GM12878 (cell line): ENCODE data around the gene PRSS33. TPM values are rescaled to one million over a fixed set of nuclear protein-coding genes. Genes with fewer than 3 reads are reported as not detected.

Source experiments
- ATAC-seq: fragments of 200-7000 bp; cut with Tn5 transposase; 3 replicates; pipeline ENCODE4 v1.9.1; 2020; ENCODE audit warnings: mild to moderate bottlenecking, moderate library complexity
- Bru-seq: library from RNA; stranded (reverse); fragments of 400-500 nt; gene quantifications from one replicate; lab custom pipeline; 2021; lab: Mats Ljungman, UMichigan
- BruChase-seq, 2 experiments: library from RNA; stranded (reverse); fragments of 400-500 nt; gene quantifications; one replicate each; lab custom pipeline; 2021; lab: Mats Ljungman, UMichigan
- BruUV-seq: library from RNA; stranded (reverse); fragments of 400-500 nt; replicated peaks from 2 replicates; lab custom pipeline; 2021; lab: Mats Ljungman, UMichigan
- CTCF ChIA-PET: fragments of 300-600 bp; sonication (Branson Sonifier 250); formaldehyde crosslinking; extraction: SDS; loops from one replicate; lab custom pipeline; 2021; ENCODE audit warnings: inconsistent platforms; lab: Yijun Ruan, JAX
- POLR2A ChIA-PET: fragments of 350-600 bp; formaldehyde crosslinking; extraction: SDS; loops from one replicate; lab custom pipeline; 2021; ENCODE audit warnings: inconsistent platforms; lab: Charles Lee
- RAD21 ChIA-PET: fragments of 300-600 bp; sonication (Branson Sonifier 250); formaldehyde crosslinking; loops from one replicate; lab custom pipeline; 2023; ENCODE audit warnings: antibody characterized with exemption; ENCODE audit not compliant: unreplicated experiment; lab: Charles Lee
- SMC1A ChIA-PET: fragments of 300-600 bp; sonication (Branson Sonifier 250); formaldehyde crosslinking; loops from one replicate; lab custom pipeline; 2023; ENCODE audit not compliant: unreplicated experiment, uncharacterized antibody; lab: Charles Lee
- DNase-seq: peaks from one replicate; pipeline ENCODE4 v3.0.0-alpha.2; 2011; ENCODE audit warnings: low read depth, low spot score
- FAIRE-seq: peaks from 3 replicates; lab custom pipeline; 2011; peaks lifted over from hg19 to GRCh38; lab: Jason Lieb, UNC
- H2AFZ ChIP-seq: 2 replicates; pipeline ENCODE4 v1.6.0; 2011; ENCODE audit warnings: low read depth, low read length, control low read depth; ENCODE audit not compliant: control insufficient read depth
- H3K27ac ChIP-seq: 2 replicates; pipeline ENCODE4 v1.5.1; 2011; ENCODE audit warnings: control low read depth; ENCODE audit not compliant: control insufficient read depth, insufficient read depth
- H3K27me3 ChIP-seq, 2 experiments: replicated peaks in 1 of 2; 2 replicates each; pipeline versions ENCODE4 v1.6.0 to v1.6.1; 2011; ENCODE audit warnings: low read length in 1 of 2; ENCODE audit not compliant: control insufficient read depth in 2 of 2, insufficient read depth in 2 of 2
- H3K36me3 ChIP-seq, 2 experiments: 2 replicates each; pipeline ENCODE4 v1.5.1; 2011; ENCODE audit warnings: low read length in 1 of 2; ENCODE audit not compliant: control insufficient read depth in 2 of 2, insufficient read depth in 2 of 2
- H3K4me1 ChIP-seq: 2 replicates; pipeline ENCODE4 v1.6.1; 2011; ENCODE audit warnings: mild to moderate bottlenecking, low read length, moderate library complexity, mixed read lengths; ENCODE audit not compliant: control insufficient read depth, insufficient read depth
- H3K4me2 ChIP-seq: 2 replicates; pipeline ENCODE4 v1.6.0; 2011; ENCODE audit warnings: control low read depth; ENCODE audit not compliant: control insufficient read depth, insufficient read depth
- H3K4me3 ChIP-seq: fragments of 200-600 bp; sonication (generic); 2 replicates; pipeline ENCODE4 v1.5.1; 2016
- H3K79me2 ChIP-seq: 2 replicates; pipeline ENCODE4 v1.6.0; 2011; ENCODE audit warnings: low read length; ENCODE audit not compliant: control insufficient read depth, insufficient read depth
- H3K9ac ChIP-seq: 2 replicates; pipeline ENCODE4 v1.8.0; 2011; ENCODE audit warnings: low read length, control low read depth, mixed read lengths; ENCODE audit not compliant: control insufficient read depth, insufficient read depth
- H3K9me3 ChIP-seq: replicated peaks from 3 replicates; pipeline ENCODE4 v1.5.1; 2011; ENCODE audit warnings: mild to moderate bottlenecking, low read length; ENCODE audit not compliant: control insufficient read depth, insufficient read depth
- H4K20me1 ChIP-seq: 2 replicates; pipeline ENCODE4 v1.6.0; 2011; ENCODE audit not compliant: control insufficient read depth, insufficient read depth
- CREB1 ChIP-seq: IDR thresholded peaks from 2 replicates; pipeline ENCODE4 v1.6.1; 2012; ENCODE audit warnings: low read depth, mild to moderate bottlenecking, inconsistent platforms
- EZH2 ChIP-seq: IDR thresholded peaks from 2 replicates; pipeline ENCODE4 v1.6.1; 2012; ENCODE audit warnings: low read depth, mild to moderate bottlenecking, control low read depth, inconsistent platforms, low read length, borderline replicate concordance; ENCODE audit not compliant: control insufficient read depth
- IRF4 ChIP-seq: IDR thresholded peaks from 2 replicates; pipeline ENCODE4 v1.6.1; 2011; ENCODE audit warnings: low read depth, low read length
- NBN ChIP-seq: fragments of 450-650 bp; IDR thresholded peaks from 2 replicates; pipeline ENCODE4 v1.6.1; 2016
- SMARCA5 ChIP-seq: fragments of 450-650 bp; IDR thresholded peaks from 2 replicates; pipeline ENCODE4 v1.6.1; 2017; ENCODE audit warnings: mild to moderate bottlenecking
- ZNF217 ChIP-seq: fragments of 450-650 bp; IDR thresholded peaks from 2 replicates; pipeline ENCODE4 v1.6.1; 2017; ENCODE audit warnings: antibody characterized with exemption, mild to moderate bottlenecking
- WGBS: methylation state at CpG from one replicate; pipeline ENCODE4 v1.1.6; 2016; ENCODE audit warnings: low lambda C conversion rate; ENCODE audit not compliant: insufficient replicate concordance, insufficient coverage; ENCODE audit errors: missing lambda C conversion rate; 5-methylcytosine and 5-hydroxymethylcytosine counted together
- in situ Hi-C: fragments of 300-500 bp; cut with MboI; formaldehyde crosslinking; loops from 9 replicates; pipeline ENCODE4 v1.14.3; 2018; ENCODE audit warnings: mixed read lengths
- intact Hi-C: fragments of 100-400 bp; cut with micrococcal nuclease; formaldehyde crosslinking; loops from one replicate; pipeline ENCODE4 v1.14.2; 2022; ENCODE audit not compliant: unreplicated experiment
- long read RNA-seq, 2 experiments: library from polyadenylated mRNA; unstranded; transcript quantifications; one replicate each; pipeline ENCODE4 v2.0.0, GENCODE V29; 2019 to 2020
- polyA minus RNA-seq, 3 experiments: library from RNA; depleted of rRNA, polyadenylated mRNA; stranded (reverse); fragments of >200 nt; gene quantifications; 2 replicates each; pipeline ENCODE4 v1.2.3, GENCODE V29; 2011
- polyA plus RNA-seq, 11 experiments: library from polyadenylated mRNA; depleted of rRNA in 4 of 11; unstranded in 6 of 11; stranded (reverse) in 5 of 11; fragments of >200 nt; fragmentation: Nextera tagmentation in 4 of 11; fragmentation: Illumina TruSeq in 1 of 11; extraction: Ambion mirVana in 4 of 11; extraction: Trizol in 1 of 11; gene quantifications; 1 replicate in 1 of 11; 2 replicates in 10 of 11; pipeline versions ENCODE4 v1.2.1 to v1.2.3, GENCODE V29; 2011 to 2016; ENCODE audit warnings: inconsistent platforms in 2 of 11, missing spikeins in 2 of 11, low read depth in 1 of 11
- total RNA-seq, 4 experiments: library from RNA; depleted of rRNA in 3 of 4; stranded (reverse); fragments of >200 nt in 3 of 4; fragmentation: Illumina TruSeq in 1 of 4; extraction: Trizol in 1 of 4; gene quantifications; 2 replicates each; pipeline versions ENCODE4 v1.2.1 to v1.2.3, GENCODE V29; 2013 to 2021
- TF ChIP-seq, protein P1 (sequence below): fragments of 450-650 bp; IDR thresholded peaks from 2 replicates; pipeline ENCODE4 v1.6.1; 2017; ENCODE audit warnings: mild to moderate bottlenecking, moderate library complexity

Gene PRSS33, protein sequence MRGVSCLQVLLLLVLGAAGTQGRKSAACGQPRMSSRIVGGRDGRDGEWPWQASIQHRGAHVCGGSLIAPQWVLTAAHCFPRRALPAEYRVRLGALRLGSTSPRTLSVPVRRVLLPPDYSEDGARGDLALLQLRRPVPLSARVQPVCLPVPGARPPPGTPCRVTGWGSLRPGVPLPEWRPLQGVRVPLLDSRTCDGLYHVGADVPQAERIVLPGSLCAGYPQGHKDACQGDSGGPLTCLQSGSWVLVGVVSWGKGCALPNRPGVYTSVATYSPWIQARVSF
- total RNA-seq (2013; cell fraction: nucleolus; rRNA removed) = not detected in 2 replicates
- not detected in 2 replicates for total RNA-seq (2014; rRNA removed)
- not detected in 2 replicates for total RNA-seq (2014; rRNA removed; fragmentation: Illumina TruSeq; extraction: Trizol)
- not detected in 2 replicates for total RNA-seq (2021)
- not detected for polyA plus RNA-seq (2011; ENCODE audit: low read depth)
- polyA plus RNA-seq (2011; rRNA removed) = not detected in 2 replicates
- polyA plus RNA-seq (2011; cell fraction: cytosol; rRNA removed) = not detected in 2 replicates
- not detected in 2 replicates for polyA plus RNA-seq (2011; cell fraction: nucleus; rRNA removed)
- not detected in 2 replicates for polyA plus RNA-seq (2012)
- not detected in 2 replicates for polyA plus RNA-seq (2014; fragmentation: Illumina TruSeq; extraction: Trizol)
- polyA plus RNA-seq (2014; fragmentation: Nextera tagmentation; extraction: Ambion mirVana) = not detected
- polyA plus RNA-seq (2014; rRNA removed) = not detected in 2 replicates
- not detected for polyA plus RNA-seq (2016; fragmentation: Nextera tagmentation; extraction: Ambion mirVana)
- not detected in 2 replicates for polyA minus RNA-seq (2011; rRNA and poly(A)+ RNA removed)
- not detected in 2 replicates for polyA minus RNA-seq (2011; cell fraction: cytosol; rRNA and poly(A)+ RNA removed)
- not detected in 2 replicates for polyA minus RNA-seq (2011; cell fraction: nucleus; rRNA and poly(A)+ RNA removed)
- not detected for Bru-seq, nascent RNA
- BruChase-seq, experiment 1, labeled RNA remaining after a 6-hour chase = not detected
- BruChase-seq, experiment 2, labeled RNA remaining after a 2-hour chase = not detected
- long read RNA-seq, experiment 1 = 0 reads
- long read RNA-seq, experiment 2 = 0 reads

DNA sequence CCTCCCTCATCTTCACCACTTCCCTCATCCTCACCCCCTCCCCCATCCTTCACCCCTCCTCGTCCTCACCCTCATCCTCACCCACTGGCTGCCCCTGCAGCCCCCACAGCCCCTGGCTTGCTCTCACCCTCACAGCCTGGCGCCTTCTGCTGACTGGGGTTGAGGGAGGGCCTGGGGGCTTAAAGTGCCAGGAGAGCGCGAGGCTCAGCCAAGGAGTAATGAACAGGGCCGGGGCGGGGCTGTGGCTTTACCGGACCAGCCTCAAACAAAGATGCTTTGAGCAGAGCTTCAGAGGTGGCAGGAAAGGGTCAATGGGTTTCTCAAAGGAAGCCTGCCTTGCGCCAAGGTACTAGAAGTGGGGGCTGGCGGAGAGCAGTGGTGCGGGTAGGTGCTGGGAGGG, at the start of gene PRSS33:
Gene PRSS33, minus strand, starts transcription at position 155 of the 400 bp plus-strand sequence. CDS start 1,013 bp downstream, outside the sequence.
- Histone ChIP-seq H3K27ac (no peak within 1 kb of the TSS), H3K9ac (no peak within 1 kb of the TSS), H2AFZ (no peak within 1 kb of the TSS), H3K4me2 (no peak within 1 kb of the TSS), H3K4me1 (no peaks in the 10 kb centered on the region), H3K79me2 (no peaks in the 10 kb centered on the region), H3K9me3 (no peaks in the 10 kb centered on the region), H3K4me3 (no peak within 1 kb of the TSS), H3K27me3 (peaks cover 2 to 7% of the 10 kb centered on the region in 2 experiments; a peak in 3 of 4 replicates), H3K36me3 (no peaks in the 10 kb centered on the region), H4K20me1 (no peaks in the 10 kb centered on the region)
- ChIA-PET CTCF (no interaction called here), SMC1A (no interaction called here), POLR2A (no interaction called here), RAD21 (no interaction called here)
- FAIRE-seq (no peak), ATAC-seq (no peak), DNase-seq (no peak)
- BruUV-seq = no TSS peak
- intact Hi-C loops (no loop called here), in situ Hi-C loops (no loop called here)
- TF ChIP-seq CREB1 (no peak), IRF4 (no peak), EZH2 (no peak), SMARCA5 (no peak), NBN (no peak), ZNF217 (no peak)
- TF ChIP-seq, protein P1, sequence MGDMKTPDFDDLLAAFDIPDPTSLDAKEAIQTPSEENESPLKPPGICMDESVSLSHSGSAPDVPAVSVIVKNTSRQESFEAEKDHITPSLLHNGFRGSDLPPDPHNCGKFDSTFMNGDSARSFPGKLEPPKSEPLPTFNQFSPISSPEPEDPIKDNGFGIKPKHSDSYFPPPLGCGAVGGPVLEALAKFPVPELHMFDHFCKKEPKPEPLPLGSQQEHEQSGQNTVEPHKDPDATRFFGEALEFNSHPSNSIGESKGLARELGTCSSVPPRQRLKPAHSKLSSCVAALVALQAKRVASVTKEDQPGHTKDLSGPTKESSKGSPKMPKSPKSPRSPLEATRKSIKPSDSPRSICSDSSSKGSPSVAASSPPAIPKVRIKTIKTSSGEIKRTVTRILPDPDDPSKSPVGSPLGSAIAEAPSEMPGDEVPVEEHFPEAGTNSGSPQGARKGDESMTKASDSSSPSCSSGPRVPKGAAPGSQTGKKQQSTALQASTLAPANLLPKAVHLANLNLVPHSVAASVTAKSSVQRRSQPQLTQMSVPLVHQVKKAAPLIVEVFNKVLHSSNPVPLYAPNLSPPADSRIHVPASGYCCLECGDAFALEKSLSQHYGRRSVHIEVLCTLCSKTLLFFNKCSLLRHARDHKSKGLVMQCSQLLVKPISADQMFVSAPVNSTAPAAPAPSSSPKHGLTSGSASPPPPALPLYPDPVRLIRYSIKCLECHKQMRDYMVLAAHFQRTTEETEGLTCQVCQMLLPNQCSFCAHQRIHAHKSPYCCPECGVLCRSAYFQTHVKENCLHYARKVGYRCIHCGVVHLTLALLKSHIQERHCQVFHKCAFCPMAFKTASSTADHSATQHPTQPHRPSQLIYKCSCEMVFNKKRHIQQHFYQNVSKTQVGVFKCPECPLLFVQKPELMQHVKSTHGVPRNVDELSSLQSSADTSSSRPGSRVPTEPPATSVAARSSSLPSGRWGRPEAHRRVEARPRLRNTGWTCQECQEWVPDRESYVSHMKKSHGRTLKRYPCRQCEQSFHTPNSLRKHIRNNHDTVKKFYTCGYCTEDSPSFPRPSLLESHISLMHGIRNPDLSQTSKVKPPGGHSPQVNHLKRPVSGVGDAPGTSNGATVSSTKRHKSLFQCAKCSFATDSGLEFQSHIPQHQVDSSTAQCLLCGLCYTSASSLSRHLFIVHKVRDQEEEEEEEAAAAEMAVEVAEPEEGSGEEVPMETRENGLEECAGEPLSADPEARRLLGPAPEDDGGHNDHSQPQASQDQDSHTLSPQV = no peak
- 18% methylated on average over 9 of the region's 10 CpGs for WGBS
